Activated CD4-positive, alpha-beta memory T cell treated with anti-CD3 and anti-CD28 coated beads for 36 hours (primary cell): ENCODE data around the gene FZD1. TPM values are rescaled to one million over a fixed set of nuclear protein-coding genes. Genes with fewer than 3 reads are reported as not detected.

ENCODE experiments used
- CTCF ChIA-PET: fragments of 350-600 bp; sonication (Branson Sonifier 250); formaldehyde crosslinking; loops from one replicate; lab custom pipeline; 2021; ENCODE audit warnings: antibody characterized with exemption, inconsistent platforms; lab: Charles Lee
- POLR2A ChIA-PET: fragments of 350-600 bp; sonication (Branson Sonifier 250); formaldehyde crosslinking; loops from one replicate; lab custom pipeline; 2021; ENCODE audit warnings: antibody characterized with exemption; lab: Charles Lee
- DNase-seq: peaks from one replicate; pipeline ENCODE4 v3.0.0-alpha.2; 2020
- H3K27ac Mint-ChIP-seq: one replicate; pipeline ENCODE4 v1.8.0; 2021; ENCODE audit warnings: mixed read lengths
- H3K27me3 Mint-ChIP-seq: one replicate; pipeline ENCODE4 v1.8.0; 2021; ENCODE audit warnings: mixed read lengths
- H3K36me3 Mint-ChIP-seq: one replicate; pipeline ENCODE4 v1.8.0; 2021; ENCODE audit warnings: mixed read lengths
- H3K4me1 Mint-ChIP-seq: one replicate; pipeline ENCODE4 v1.8.0; 2021; ENCODE audit warnings: low read depth, mixed read lengths
- H3K4me3 Mint-ChIP-seq: one replicate; pipeline ENCODE4 v1.8.0; 2021; ENCODE audit warnings: mild to moderate bottlenecking, mixed read lengths
- H3K9me3 Mint-ChIP-seq: one replicate; pipeline ENCODE4 v1.8.0; 2021; ENCODE audit warnings: mixed read lengths
- intact Hi-C: fragments of 100-400 bp; cut with micrococcal nuclease; formaldehyde crosslinking; loops from one replicate; pipeline ENCODE4 v1.15.1; 2023
- total RNA-seq, 2 experiments: library from RNA; stranded (reverse); gene quantifications; one replicate each; pipeline ENCODE4 v1.2.3, GENCODE V29; 2021

The FZD1 gene
- total RNA-seq, 2 experiments from 2014 or later = 0.05 TPM; not detected in 1

DNA sequence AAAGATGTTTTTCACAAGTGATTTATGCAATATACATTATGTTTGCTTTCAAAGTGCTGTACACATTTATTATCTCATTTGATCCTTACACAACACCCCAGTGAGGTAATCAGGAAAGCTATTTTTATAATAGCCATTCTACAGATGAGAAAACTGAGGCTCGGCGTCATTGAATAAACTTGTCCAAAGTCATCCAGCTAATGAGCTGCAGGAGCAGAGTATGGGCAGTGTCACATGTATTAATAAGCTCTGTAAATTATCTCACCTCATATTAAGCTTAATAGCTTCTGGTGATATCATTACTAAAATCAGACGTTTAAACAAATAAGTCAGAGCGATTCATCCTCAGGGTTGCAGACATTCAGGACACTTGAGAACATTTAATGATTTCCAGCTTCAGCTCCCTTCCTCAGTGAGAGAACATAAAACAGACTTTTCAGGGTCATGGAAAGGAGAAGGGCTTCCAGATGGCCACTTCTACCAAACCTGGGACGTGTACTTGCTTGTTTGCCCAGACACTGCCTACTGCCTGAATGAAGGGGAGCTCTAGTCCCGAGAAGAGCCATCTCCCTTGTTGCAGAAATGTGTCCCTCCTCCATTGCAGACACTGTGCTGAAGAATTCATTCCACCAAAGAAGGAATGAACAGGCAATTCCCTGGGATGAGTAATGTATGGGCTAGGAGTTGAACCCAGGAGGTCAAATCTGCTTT is 20.5 kb upstream of the FZD1 start:
- Mint-ChIP-seq H3K9me3 (no peaks in the 10 kb centered on the region), H3K4me1 (no peaks in the 10 kb centered on the region), H3K27ac (no peak overlapping the region), H3K36me3 (no peaks in the 10 kb centered on the region), H3K4me3 (no peak overlapping the region), H3K27me3 (peaks cover 2% of the 10 kb centered on the region)
- no peak for DNase-seq
- POLR2A ChIA-PET = no interaction called here
- CTCF ChIA-PET = no interaction called here
- intact Hi-C loops = no loop called here

DNA sequence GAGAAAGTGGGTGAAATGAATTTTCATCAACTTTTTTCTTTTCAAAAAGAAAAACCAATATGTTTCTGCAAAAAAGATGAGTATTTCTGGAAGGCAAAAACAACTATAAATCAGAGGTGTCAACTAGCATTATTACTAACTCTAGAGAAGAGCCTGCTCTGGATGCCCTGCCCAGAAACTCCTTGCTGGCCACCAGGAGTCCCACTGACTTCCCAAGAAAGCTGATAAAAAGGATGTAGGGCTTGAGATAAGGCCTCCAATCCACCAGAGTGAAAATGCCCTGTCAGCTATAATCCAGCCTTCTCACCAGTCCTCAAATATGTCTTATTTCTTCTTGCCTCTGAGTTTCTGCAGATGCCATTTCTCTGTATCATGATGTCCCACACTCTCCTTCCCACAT is 16.7 kb upstream of the FZD1 start:
- Mint-ChIP-seq H3K27ac (no peak overlapping the region), H3K4me3 (no peak overlapping the region), H3K4me1 (no peaks in the 10 kb centered on the region), H3K9me3 (no peaks in the 10 kb centered on the region), H3K36me3 (no peaks in the 10 kb centered on the region), H3K27me3 (no peaks in the 10 kb centered on the region)
- CTCF ChIA-PET = no interaction called here
- intact Hi-C loops = no loop called here
- DNase-seq = no peak
- POLR2A ChIA-PET = no interaction called here

- ChIA-PET POLR2A (no interaction called here), CTCF (no interaction called here)
- H3K9me3 Mint-ChIP-seq = no peaks in the 10 kb centered on the region
- no peak for DNase-seq
- intact Hi-C loops = no loop called here
- H3K27me3 Mint-ChIP-seq = no peaks in the 10 kb centered on the region
- H3K4me3 Mint-ChIP-seq = no peak overlapping the region
- no peak overlapping the region for H3K27ac Mint-ChIP-seq
- H3K36me3 Mint-ChIP-seq = no peaks in the 10 kb centered on the region
- no peaks in the 10 kb centered on the region for H3K4me1 Mint-ChIP-seq
Measured at GRCh38 chr7:91248996-91249395, 15.2 kb upstream of the FZD1 start.

DNA sequence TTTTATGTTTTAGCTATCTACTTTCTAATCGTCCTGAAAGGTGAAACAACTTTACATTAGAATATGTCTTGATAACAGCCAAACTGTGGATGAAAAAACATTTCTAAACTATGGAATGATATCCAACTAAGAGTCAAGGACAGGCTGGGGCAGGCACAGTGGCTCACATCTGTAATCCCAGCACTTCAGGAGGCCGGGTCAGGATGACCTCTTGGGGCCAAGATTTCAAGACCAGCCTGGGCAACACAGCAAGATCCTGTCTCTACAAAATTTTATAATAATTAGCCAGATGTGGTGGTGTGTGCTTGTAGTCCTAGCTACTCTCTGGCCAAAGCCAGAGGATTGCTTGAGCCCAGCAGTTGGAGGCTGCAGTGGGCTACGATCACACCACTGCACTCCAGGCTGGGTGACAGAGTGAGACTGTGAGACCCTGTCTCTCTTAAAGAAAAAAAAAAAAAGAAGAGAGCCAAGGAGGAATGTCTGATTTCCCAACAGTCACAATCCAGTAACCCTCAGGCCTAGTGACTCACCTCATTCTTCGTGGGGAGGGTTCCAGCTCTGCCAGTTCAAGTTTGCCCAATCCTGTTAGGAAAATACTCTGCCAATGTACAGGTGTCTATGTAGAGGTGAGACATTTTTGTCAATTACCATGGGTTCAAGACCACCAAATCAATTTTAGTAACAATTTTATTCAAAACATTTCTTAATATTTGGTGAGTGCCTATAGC is 14.6 kb upstream of the FZD1 start:
- intact Hi-C loops = no loop called here

DNA sequence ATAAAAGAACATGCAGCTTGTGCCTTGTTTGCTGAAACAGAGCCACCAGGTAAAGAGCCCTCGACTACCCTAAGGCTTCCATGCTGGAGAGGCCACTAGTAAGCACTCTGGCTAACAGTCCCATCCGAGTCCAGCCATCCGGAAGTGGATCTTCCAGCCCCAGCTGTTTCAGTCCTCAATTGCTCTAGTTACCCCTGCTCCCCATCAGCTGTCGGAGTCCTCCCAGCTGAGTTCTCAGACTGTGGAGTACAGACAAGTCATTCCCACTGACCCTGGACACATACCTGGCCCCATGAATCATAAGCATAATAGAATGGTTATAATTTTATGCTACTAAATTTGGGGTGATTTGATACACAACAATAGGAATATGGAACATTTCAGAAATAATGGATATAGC is 13.5 kb upstream of the FZD1 start:
- Mint-ChIP-seq H3K27me3 (no peaks in the 10 kb centered on the region), H3K9me3 (peaks cover 5% of the 10 kb centered on the region), H3K4me1 (no peaks in the 10 kb centered on the region), H3K36me3 (no peaks in the 10 kb centered on the region), H3K27ac (no peak overlapping the region), H3K4me3 (no peak overlapping the region)
- intact Hi-C loops = no loop called here
- ChIA-PET CTCF (no interaction called here), POLR2A (no interaction called here)
- DNase-seq = no peak

More for the DNA sequence above, 14.6 kb upstream of the FZD1 start:
- Mint-ChIP-seq H3K9me3 (no peaks in the 10 kb centered on the region), H3K36me3 (no peaks in the 10 kb centered on the region), H3K4me1 (no peaks in the 10 kb centered on the region), H3K4me3 (no peak overlapping the region), H3K27me3 (no peaks in the 10 kb centered on the region), H3K27ac (no peak overlapping the region)
- ChIA-PET POLR2A (no interaction called here), CTCF (no interaction called here)
- DNase-seq = no peak

GRCh38 chr7:91251877-91252276 is 12.4 kb upstream of the FZD1 start:
- no peak for DNase-seq
- H3K4me1 Mint-ChIP-seq = no peaks in the 10 kb centered on the region
- H3K27me3 Mint-ChIP-seq = no peaks in the 10 kb centered on the region
- H3K27ac Mint-ChIP-seq = no peak overlapping the region
- peaks cover 2% of the 10 kb centered on the region for H3K36me3 Mint-ChIP-seq
- CTCF ChIA-PET = no interaction called here
- H3K9me3 Mint-ChIP-seq = peaks cover 13% of the 10 kb centered on the region
- intact Hi-C loops = no loop called here
- H3K4me3 Mint-ChIP-seq = no peak overlapping the region
- POLR2A ChIA-PET = no interaction called here

DNA sequence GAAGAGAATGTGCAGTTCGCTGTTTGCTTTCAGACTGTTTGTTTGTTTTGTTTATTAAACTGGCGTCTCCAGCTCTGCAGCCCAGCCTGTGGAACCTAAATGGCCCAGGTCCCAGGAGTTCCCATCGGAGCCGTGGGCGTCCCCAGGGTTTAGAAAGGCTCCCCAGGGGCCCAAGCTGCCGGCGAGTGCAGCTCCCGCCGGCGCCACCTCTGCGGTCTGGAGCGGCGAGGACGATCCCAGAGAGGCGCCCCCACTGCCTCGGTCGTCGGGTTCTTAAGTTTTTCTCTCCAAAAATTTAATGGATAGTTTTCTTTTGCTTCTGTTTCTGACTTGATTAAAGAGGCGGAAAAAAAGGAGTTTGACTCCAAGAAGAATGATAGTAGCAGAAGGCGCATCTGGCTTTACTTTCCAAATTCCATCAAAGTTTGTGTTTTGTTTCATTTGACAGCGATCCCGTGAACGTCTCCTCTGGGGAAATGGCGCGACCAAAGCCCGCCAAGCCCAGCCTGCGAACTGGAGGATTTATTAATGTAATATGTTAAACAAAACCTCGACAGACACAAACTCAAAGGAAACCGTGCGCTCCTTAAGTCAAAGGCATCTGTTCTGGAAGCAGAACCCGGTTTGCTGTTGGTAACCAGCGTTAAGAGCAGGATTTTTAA is 718 bp upstream of the FZD1 start:
- CTCF ChIA-PET = no interaction called here
- Mint-ChIP-seq H3K27ac (no peak overlapping the region), H3K27me3 (peaks cover 52% of the 10 kb centered on the region), H3K9me3 (no peaks in the 10 kb centered on the region), H3K36me3 (no peaks in the 10 kb centered on the region), H3K4me3 (peak overlapping the region; percentile 64), H3K4me1 (peaks cover 1% of the 10 kb centered on the region)
- intact Hi-C loops = loop anchor here (5.0 kb wide), 3 partner anchors 176 to 1184 kb away; partner anchors contain the start of genes GATAD1 and MTERF1
- POLR2A ChIA-PET = no interaction called here
- DNase-seq = no peak

DNA sequence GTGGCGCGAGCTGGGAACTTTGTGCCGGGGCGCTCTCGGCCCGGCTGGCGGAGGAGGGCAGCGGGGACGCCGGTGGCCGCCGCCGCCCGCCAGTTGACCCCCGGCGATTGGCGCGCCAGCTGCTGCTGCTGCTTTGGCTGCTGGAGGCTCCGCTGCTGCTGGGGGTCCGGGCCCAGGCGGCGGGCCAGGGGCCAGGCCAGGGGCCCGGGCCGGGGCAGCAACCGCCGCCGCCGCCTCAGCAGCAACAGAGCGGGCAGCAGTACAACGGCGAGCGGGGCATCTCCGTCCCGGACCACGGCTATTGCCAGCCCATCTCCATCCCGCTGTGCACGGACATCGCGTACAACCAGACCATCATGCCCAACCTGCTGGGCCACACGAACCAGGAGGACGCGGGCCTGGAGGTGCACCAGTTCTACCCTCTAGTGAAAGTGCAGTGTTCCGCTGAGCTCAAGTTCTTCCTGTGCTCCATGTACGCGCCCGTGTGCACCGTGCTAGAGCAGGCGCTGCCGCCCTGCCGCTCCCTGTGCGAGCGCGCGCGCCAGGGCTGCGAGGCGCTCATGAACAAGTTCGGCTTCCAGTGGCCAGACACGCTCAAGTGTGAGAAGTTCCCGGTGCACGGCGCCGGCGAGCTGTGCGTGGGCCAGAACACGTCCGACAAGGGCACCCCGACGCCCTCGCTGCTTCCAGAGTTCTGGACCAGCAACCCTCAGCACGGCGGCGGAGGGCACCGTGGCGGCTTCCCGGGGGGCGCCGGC is 870 bp downstream of the FZD1 start:
- Mint-ChIP-seq H3K27me3 (peaks cover 52% of the 10 kb centered on the region), H3K27ac (no peak overlapping the region), H3K4me1 (peaks cover 1% of the 10 kb centered on the region), H3K9me3 (no peaks in the 10 kb centered on the region), H3K36me3 (no peaks in the 10 kb centered on the region), H3K4me3 (peak overlapping the region; percentile 64)
- intact Hi-C loops = loop anchor here (5.0 kb wide), 3 partner anchors 178 to 1182 kb away; partner anchors contain the start of genes GATAD1 and MTERF1
- POLR2A ChIA-PET = no interaction called here
- CTCF ChIA-PET = no interaction called here
- DNase-seq = peak; percentile 13

- no peak overlapping the region for H3K4me3 Mint-ChIP-seq
- no peak for DNase-seq
- H3K27me3 Mint-ChIP-seq = peaks cover 48% of the 10 kb centered on the region
- peaks cover 1% of the 10 kb centered on the region for H3K4me1 Mint-ChIP-seq
- H3K9me3 Mint-ChIP-seq = no peaks in the 10 kb centered on the region
- H3K36me3 Mint-ChIP-seq = no peaks in the 10 kb centered on the region
- H3K27ac Mint-ChIP-seq = no peak overlapping the region
- POLR2A ChIA-PET = no interaction called here
- intact Hi-C loops = no loop called here
- CTCF ChIA-PET = no interaction called here
Measured at GRCh38 chr7:91265693-91266066, 1.4 kb downstream of the FZD1 start.

DNA sequence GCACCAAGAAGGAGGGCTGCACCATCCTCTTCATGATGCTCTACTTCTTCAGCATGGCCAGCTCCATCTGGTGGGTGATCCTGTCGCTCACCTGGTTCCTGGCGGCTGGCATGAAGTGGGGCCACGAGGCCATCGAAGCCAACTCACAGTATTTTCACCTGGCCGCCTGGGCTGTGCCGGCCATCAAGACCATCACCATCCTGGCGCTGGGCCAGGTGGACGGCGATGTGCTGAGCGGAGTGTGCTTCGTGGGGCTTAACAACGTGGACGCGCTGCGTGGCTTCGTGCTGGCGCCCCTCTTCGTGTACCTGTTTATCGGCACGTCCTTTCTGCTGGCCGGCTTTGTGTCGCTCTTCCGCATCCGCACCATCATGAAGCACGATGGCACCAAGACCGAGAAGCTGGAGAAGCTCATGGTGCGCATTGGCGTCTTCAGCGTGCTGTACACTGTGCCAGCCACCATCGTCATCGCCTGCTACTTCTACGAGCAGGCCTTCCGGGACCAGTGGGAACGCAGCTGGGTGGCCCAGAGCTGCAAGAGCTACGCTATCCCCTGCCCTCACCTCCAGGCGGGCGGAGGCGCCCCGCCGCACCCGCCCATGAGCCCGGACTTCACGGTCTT is 1.9 kb downstream of the FZD1 start:
- no peak for DNase-seq
- intact Hi-C loops = no loop called here
- POLR2A ChIA-PET = no interaction called here
- H3K9me3 Mint-ChIP-seq = no peaks in the 10 kb centered on the region
- H3K36me3 Mint-ChIP-seq = no peaks in the 10 kb centered on the region
- H3K4me1 Mint-ChIP-seq = peaks cover 1% of the 10 kb centered on the region
- no peak overlapping the region for H3K27ac Mint-ChIP-seq
- peaks cover 45% of the 10 kb centered on the region for H3K27me3 Mint-ChIP-seq
- CTCF ChIA-PET = no interaction called here
- no peak overlapping the region for H3K4me3 Mint-ChIP-seq

GRCh38 chr7:91266689-91267090 is 2.5 kb downstream of the FZD1 start:
- Mint-ChIP-seq H3K36me3 (no peaks in the 10 kb centered on the region), H3K9me3 (no peaks in the 10 kb centered on the region), H3K4me3 (no peak overlapping the region), H3K27ac (no peak overlapping the region), H3K27me3 (peaks cover 44% of the 10 kb centered on the region), H3K4me1 (peaks cover 1% of the 10 kb centered on the region)
- POLR2A ChIA-PET = no interaction called here
- no peak for DNase-seq
- CTCF ChIA-PET = no interaction called here
- intact Hi-C loops = no loop called here
